ENCODE data around the gene CCDC63. TPM values are rescaled to one million over a fixed set of nuclear protein-coding genes. Genes with fewer than 3 reads are reported as not detected.

The CCDC63 gene
- total and polyA plus RNA-seq, 2 donors (not counting 3 experiments of a cell fraction or from before 2014, with no cell fraction given) = not detected

DNA sequence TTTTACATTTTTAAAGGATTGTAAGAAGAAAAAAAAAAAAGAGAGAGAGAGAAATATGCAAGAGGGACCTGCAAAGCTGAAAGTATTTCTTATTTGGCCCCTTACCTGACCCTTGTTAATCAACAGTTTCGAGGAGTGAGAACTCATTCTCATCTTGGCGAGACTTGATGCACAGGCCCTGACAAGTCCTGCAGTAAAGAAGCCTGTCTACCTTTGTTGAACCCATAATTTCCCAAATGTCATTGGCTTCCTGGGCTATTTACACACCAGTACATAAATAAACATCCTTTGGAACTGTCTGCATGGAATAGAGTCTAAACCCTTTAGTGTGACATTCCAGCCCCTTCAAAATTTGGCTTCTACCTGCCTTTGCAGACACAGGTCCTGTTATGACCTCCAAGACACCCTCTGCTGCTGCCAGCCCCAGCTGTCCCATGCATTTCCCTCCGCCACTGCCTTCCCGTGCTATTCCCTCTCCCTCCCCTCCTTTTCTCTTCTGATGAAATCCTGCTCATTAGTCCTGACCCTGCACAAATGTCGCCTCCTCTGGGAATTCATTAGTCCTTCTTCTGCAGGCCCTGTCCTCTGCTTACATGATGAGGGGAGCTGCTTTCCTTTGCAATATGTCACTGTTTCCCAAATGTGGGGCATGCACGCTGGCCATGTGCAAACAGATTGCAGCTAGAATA, 38.5 kb downstream of the CCDC63 start:
- dilution Hi-C loops (cut with MboI; ENCODE audit: extremely low pct_ligation_motif_present, low sequenced_read_pairs) (no loop called here), intact Hi-C loops (cut with micrococcal nuclease) (loop anchor here (5.0 kb wide), 1 partner anchor 433 kb away; the partner anchor contains the start of gene ARPC3)
- no peak overlapping the region for H2AFZ ChIP-seq (ENCODE audit: low read depth, low read length)
- H4K20me1 ChIP-seq (replicated peaks; ENCODE audit: control insufficient read depth, extremely low read depth, insufficient read depth, low read length) = no peaks in the 10 kb centered on the region
- POLR2A ChIA-PET = no interaction called here
- TF ChIP-seq MAX (IDR thresholded peaks at IDR 0.05; ENCODE audit: insufficient read depth, insufficient read length) (no peak), MYC (IDR thresholded peaks at IDR 0.05; ENCODE audit: low read depth, low read length) (no peak), FOS (IDR thresholded peaks at IDR 0.05; ENCODE audit: borderline replicate concordance, insufficient read depth, low read length) (no peak), EZH2 (IDR thresholded peaks at IDR 0.05; ENCODE audit: borderline replicate concordance, low read depth, low read length, severe bottlenecking) (no peak), JUN (IDR thresholded peaks at IDR 0.05; ENCODE audit: borderline replicate concordance, insufficient read depth, insufficient read length, low read depth) (no peak), GATA2 (IDR thresholded peaks at IDR 0.05; ENCODE audit: insufficient read depth, insufficient read length, low read depth, low read length) (no peak), POLR2AphosphoS5 (IDR thresholded peaks at IDR 0.05; ENCODE audit: insufficient read depth, low read depth, low read length) (no peak), POLR2A (IDR thresholded peaks at IDR 0.05; ENCODE audit: low read depth, low read length) (no peak)
- TF ChIP-seq, protein P1, sequence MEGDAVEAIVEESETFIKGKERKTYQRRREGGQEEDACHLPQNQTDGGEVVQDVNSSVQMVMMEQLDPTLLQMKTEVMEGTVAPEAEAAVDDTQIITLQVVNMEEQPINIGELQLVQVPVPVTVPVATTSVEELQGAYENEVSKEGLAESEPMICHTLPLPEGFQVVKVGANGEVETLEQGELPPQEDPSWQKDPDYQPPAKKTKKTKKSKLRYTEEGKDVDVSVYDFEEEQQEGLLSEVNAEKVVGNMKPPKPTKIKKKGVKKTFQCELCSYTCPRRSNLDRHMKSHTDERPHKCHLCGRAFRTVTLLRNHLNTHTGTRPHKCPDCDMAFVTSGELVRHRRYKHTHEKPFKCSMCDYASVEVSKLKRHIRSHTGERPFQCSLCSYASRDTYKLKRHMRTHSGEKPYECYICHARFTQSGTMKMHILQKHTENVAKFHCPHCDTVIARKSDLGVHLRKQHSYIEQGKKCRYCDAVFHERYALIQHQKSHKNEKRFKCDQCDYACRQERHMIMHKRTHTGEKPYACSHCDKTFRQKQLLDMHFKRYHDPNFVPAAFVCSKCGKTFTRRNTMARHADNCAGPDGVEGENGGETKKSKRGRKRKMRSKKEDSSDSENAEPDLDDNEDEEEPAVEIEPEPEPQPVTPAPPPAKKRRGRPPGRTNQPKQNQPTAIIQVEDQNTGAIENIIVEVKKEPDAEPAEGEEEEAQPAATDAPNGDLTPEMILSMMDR (IDR thresholded peaks at IDR 0.05; ENCODE audit: extremely low read depth in 1 of 2, insufficient read depth in 1 of 2, low read depth in 1 of 2, low read length in 2 of 2) = no peak
- no peak overlapping the region for H3K4me3 ChIP-seq (replicated peaks in 1 of 3; ENCODE audit: insufficient read depth in 1 of 3, low read depth in 1 of 3, low read length in 3 of 3)
- no peak overlapping the region for H3K9ac ChIP-seq (replicated peaks; ENCODE audit: extremely low read depth, insufficient read depth, low read length)
- H3K79me2 ChIP-seq (ENCODE audit: control insufficient read depth, insufficient read depth, low read length) = no peaks in the 10 kb centered on the region
- H3K27ac ChIP-seq (ENCODE audit: insufficient read depth, low read depth, low read length) = no peak overlapping the region
- H3K4me1 ChIP-seq (ENCODE audit: control insufficient read depth, extremely low read depth, insufficient read depth, low read length) = no peaks in the 10 kb centered on the region
- H3K36me3 ChIP-seq (ENCODE audit: control insufficient read depth in 2 of 2, extremely low read depth in 1 of 2, insufficient read depth in 2 of 2, low read length in 2 of 2) = no peaks in the 10 kb centered on the region
- no peak overlapping the region for H3K4me2 ChIP-seq (ENCODE audit: insufficient read depth, low read length)
- no TSS peak for BruUV-seq (replicated peaks)
- H3K9me1 ChIP-seq (replicated peaks; ENCODE audit: control insufficient read depth, extremely low read depth, insufficient read depth, low read length) = no peaks in the 10 kb centered on the region
- no peaks in the 10 kb centered on the region for H3K27me3 ChIP-seq (ENCODE audit: control insufficient read depth in 2 of 2, insufficient read depth in 2 of 2, low read length in 2 of 2)
- H3K9me3 ChIP-seq (replicated peaks; ENCODE audit: control insufficient read depth, insufficient read depth, low read length) = no peaks in the 10 kb centered on the region
- no peak for DNase-seq (ENCODE audit: low read depth, low spot score)
- CTCF ChIA-PET = interaction anchor here (1.0 kb wide), 1 partner anchor 284 kb away, joined by 3 read pairs; no protein-coding TSS in a partner anchor
- FAIRE-seq = no peak

All from endothelial cell of umbilical vein (primary cell).